GM12875 (cell line): Measurements from ENCODE around the gene ADRA2C.

Experiments
- H3K4me3 ChIP-seq: one replicate; pipeline ENCODE4 v1.5.1; 2011; ENCODE audit warnings: low read depth, low read length, control low read depth
- TF ChIP-seq, protein P1 (sequence below): IDR thresholded peaks from 2 replicates; pipeline ENCODE4 v1.5.1; 2011; ENCODE audit warnings: low read depth, mild to moderate bottlenecking, control low read depth, inconsistent platforms, low read length, moderate library complexity, borderline replicate concordance; ENCODE audit not compliant: insufficient read depth

Gene ADRA2C

DNA sequence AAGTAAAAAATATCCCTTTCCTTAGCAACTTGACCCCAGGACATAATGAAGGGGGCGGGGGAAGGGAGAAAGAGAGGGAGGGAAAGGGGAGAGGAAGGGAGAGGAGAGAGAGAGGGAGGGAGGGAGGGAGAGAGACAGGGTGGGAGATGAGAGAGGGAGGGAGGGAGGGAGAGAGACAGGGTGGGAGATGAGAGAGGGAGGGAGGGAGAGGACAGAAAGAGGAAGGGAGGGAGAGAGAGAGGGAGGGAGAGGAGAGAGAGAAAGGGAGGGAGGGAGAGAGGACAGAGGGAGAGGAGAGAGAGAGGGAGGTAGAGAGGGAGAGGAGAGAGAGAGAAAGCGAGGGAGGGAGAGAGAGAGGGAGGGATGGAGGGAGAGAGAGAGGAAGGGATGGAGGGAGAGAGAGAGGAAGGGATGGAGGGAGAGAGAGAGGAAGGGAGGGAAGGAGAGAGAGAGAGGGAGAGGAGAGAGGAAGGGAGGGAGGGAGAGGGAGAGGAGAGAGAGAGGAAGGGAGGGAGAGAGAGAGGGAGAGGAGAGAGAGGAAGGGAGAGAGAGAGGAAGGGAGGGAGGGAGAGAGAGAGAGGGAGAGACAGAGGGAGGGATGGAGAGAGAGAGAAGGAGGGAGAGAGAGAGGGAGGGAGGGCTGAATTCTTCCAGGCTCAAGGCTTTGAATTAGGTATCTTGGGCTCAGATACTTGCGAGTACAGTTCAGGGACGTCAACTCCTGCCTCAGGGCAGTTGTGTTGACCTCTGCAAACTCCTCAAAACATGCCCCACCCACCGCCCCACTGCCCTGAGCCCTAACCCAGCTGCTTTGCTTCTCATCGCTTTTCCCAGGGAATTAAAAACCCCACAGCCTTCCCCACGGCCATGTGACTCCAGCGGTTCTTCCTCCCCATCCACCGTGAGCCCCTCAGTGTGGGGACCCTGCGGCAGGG lies 40.0 kb upstream of the ADRA2C start:
- H3K4me3 ChIP-seq, result no peak overlapping the region
- TF ChIP-seq, protein P1, sequence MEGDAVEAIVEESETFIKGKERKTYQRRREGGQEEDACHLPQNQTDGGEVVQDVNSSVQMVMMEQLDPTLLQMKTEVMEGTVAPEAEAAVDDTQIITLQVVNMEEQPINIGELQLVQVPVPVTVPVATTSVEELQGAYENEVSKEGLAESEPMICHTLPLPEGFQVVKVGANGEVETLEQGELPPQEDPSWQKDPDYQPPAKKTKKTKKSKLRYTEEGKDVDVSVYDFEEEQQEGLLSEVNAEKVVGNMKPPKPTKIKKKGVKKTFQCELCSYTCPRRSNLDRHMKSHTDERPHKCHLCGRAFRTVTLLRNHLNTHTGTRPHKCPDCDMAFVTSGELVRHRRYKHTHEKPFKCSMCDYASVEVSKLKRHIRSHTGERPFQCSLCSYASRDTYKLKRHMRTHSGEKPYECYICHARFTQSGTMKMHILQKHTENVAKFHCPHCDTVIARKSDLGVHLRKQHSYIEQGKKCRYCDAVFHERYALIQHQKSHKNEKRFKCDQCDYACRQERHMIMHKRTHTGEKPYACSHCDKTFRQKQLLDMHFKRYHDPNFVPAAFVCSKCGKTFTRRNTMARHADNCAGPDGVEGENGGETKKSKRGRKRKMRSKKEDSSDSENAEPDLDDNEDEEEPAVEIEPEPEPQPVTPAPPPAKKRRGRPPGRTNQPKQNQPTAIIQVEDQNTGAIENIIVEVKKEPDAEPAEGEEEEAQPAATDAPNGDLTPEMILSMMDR, result no peak

DNA sequence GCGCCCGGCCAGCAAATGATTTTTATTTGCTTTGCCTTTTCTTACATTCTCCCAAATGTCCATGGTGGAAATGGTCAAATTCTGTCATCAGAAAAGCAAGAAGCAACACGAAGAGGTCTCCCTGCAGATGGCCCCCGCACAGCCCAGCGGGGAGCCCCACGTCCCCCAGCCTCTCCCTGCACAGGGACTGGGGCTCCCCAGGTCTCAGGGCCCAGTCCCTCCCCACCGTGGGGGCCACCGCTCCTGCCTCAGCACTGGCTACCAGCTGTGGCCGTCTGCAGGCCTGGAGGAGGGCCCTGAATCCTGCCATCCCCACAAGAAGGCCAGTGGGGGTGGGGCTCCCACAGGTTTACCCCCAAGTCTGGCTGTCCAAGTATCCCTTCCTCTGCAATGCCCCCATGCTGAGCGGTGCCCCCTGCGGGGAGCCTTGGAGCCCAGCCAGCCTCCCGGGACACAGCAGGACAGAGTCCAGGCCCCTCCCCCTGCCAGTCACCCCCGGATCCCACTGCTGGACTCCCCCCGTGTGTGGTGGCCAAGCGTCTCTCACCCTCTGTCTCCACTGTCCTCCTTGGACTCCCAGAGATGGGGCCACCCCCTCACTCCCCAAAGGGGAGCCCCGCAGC lies 38.2 kb upstream of the ADRA2C start:
- TF ChIP-seq, protein P1, result no peak
- no peak overlapping the region for H3K4me3 ChIP-seq

DNA sequence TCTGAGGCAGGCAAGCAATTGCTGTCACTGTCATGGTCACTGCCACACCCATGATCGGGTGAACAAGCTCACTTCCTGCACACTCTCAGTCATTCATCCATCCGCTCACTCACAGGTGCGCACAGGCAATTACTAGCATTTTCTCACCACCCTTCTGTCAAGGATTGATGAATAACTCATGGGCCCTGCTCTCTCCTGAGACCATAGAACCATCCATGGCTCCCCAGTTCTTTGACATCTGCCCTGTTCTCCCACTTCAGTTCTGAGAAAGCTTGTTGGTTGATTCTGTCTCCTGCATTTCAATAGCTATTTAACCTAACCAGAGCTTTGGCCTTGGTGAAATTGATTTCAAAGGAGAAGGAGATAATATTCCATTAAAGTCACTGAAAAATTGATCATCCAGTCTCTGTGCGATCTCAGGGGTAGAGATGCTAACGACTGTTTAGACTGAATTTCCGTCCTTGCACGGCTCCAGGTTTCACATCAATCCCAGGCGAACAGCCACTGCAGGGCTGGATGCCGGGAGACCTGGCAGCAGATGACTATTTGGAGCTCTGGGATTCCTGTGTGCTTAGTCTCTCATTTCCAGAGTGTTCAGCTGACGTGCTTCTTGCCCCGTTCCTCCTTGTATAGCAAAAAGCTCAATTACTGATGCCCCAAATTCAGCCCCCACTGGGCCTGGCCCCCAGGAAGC lies 36.9 kb upstream of the ADRA2C start:
- no peak overlapping the region for H3K4me3 ChIP-seq
- TF ChIP-seq, protein P1, result no peak

DNA sequence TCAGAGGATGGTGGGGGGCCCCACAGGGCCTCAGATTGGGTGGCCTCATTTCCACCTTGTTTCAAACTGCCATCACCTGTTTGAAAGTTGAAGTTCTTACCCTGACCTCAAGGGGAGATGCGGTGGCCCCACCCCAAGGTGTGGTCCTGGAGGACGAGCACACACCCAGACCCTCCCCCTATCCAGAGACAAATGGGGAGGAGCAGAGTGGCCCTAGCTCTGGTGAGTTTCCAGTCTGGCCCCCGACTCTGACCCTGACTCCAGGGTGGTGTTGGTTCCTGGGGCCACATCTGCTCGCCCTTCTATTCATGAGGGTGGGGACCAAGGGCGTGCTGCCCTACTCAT lies 36.3 kb upstream of the ADRA2C start:
- H3K4me3 ChIP-seq, result no peak overlapping the region
- TF ChIP-seq, protein P1, result no peak

DNA sequence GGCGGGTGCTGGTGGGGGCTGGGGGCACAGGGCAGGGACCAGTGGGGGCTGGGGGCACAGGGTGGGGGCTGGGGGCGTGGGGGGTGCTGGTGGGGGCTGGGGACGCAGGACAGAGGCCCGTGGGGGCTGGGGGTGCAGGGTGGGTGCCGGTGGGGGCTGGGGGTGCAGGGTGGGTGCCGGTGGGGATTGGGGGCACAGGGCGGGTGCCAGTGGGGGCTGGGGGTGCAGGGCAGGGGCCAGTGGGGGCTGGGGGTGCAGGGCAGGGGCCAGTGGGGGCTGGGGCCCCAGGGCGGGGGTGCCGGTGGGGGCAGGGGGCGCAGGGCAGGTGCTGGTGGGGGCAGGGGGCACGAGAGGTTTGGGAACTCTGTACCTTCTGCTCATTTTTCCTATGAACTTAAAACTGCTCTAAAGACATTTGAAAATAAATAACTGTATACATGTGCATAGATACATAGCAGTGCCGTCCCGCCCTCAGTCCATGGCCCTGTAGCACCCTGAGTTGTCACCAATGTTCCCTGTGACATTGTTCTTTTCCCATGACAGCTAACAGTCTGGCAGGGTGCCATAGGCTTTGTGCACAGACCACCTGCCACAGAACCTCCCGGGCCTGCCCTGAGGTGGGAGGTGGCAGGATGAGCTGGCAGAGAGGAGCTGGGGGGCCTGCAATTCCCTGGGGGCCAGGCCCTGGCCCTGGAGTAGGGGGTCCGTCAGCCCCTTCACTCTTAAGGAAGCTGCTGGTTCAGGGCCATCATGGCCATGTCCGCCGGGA lies 35.6 kb upstream of the ADRA2C start:
- no peak overlapping the region for H3K4me3 ChIP-seq
- TF ChIP-seq, protein P1, result no peak

DNA sequence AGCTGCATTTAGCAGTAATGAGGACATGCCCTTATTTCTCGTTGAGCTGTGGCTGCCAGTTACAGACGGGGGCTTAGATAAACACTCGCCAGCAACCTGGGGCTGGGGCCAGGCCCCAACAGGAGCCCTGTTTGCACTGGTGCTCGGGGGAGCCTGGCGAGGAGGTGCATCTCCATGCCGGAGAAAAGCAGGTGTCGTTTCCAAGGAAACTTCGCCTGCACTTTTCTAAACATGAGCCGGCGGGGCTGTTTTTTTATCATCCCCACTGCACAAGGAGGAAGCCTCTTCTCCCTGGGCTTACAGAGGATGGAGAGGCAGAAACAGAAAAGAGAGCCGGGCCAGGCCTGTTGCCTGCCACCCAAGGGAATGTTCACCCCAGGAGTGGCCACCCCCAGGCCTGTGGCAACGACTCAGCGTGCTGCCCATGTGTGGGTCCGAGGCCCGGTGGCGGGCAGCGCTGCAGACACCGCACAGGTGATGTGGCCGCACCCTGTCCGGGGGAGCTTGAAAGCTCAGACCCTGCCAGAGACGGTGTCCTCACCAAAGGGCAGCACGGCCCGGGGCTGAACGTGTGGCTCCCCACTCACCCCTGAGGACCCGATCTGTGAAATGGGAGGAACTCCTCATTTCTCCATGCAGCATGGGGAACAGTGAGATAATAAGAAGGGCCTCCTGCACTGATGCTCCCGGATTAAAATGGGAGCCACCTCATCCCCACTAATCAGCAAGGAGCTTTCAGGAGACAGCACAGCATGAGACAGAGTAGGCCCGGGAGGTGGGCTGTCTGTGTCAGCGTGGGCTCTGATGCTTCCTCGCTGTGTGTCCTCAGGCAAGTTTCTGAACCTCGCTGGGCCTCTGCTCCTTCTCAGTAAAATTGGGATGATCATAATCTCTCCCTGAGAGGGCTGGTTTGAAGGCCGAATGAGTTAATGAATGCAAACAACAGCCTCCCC lies 33.8 kb upstream of the ADRA2C start:
- no peak overlapping the region for H3K4me3 ChIP-seq
- TF ChIP-seq, protein P1, result no peak
